ENCODE measurements around the gene AJM1. TPM values are rescaled to one million over a fixed set of nuclear protein-coding genes. Genes with fewer than 3 reads are reported as not detected.

The AJM1 gene
- total RNA-seq, 4 donors from 2014 or later, result 0.33 to 3.0 (median 0.48) TPM

DNA sequence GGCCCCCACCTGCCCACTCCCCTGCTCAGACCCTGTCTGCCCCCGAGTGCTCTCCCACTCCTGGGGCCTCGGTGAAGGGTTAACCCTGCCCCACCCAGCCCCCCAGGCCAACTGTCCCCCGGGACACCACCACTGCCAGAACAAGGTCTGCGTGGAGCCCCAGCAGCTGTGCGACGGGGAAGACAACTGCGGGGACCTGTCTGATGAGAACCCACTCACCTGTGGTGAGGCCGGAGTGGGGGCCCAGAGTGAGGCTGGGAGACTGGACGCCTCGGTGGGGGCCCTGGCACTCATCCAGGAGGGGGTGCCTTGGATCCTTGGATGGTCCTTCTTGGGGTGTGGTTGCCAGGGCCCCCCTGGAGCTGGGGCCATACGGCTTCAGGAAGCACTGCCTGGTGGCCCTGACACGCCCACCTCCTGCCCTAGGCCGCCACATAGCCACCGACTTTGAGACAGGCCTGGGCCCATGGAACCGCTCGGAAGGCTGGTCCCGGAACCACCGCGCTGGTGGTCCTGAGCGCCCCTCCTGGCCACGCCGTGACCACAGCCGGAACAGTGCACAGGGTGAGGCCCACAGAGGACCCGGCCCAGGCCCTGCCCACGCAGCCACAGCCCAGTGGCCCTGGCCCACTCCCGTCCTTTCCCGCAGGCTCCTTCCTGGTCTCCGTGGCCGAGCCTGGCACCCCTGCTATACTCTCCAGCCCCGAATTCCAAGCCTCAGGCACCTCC, 12.0 kb downstream of the AJM1 start:
- TF ChIP-seq CTCF (IDR thresholded peaks at IDR 0.05; ENCODE audit: low read depth), result no peak

DNA sequence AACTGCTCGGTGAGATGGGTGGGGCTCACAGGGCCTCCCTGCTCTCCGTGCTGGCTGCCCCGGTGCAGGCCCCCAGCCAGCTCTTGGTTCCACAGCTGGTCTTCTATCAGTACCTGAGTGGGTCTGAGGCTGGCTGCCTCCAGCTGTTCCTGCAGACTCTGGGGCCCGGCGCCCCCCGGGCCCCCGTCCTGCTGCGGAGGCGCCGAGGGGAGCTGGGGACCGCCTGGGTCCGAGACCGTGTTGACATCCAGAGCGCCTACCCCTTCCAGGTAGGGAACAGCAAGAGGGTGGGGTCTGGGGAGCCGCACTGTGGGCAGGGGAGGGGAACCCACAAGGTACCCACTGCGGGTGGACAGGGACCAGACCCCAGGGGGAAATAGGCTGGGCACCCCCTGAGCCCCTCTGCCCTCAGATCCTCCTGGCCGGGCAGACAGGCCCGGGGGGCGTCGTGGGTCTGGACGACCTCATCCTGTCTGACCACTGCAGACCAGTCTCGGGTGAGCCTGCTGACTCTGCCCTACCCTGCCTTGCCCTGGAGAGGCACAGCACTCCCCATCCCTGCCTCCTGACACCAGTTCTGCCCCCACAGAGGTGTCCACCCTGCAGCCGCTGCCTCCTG, 12.7 kb downstream of the AJM1 start:
- no peak for TF ChIP-seq CTCF (IDR thresholded peaks at IDR 0.05; ENCODE audit: low read depth)

DNA sequence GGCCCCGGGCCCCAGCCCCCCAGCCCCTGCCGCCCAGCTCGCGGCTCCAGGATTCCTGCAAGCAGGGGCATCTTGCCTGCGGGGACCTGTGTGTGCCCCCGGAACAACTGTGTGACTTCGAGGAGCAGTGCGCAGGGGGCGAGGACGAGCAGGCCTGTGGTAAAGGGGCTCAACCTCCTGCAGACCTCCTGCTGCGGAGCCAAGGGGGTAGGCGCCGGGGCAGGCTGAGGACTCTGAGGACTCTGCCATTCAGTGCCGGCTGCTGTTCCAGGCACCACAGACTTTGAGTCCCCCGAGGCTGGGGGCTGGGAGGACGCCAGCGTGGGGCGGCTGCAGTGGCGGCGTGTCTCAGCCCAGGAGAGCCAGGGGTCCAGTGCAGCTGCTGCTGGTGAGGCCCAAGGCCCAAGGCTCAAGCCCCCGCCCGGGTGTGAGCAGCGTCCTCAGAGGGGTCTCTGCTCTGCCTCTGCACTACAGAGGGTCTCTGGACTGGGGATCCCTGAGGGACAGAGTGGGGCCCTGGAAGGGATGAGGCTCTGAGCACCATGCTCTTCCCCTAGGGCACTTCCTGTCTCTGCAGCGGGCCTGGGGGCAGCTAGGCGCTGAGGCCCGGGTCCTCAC, 13.3 kb downstream of the AJM1 start:
- no peak for TF ChIP-seq CTCF (IDR thresholded peaks at IDR 0.05; ENCODE audit: low read depth)

DNA sequence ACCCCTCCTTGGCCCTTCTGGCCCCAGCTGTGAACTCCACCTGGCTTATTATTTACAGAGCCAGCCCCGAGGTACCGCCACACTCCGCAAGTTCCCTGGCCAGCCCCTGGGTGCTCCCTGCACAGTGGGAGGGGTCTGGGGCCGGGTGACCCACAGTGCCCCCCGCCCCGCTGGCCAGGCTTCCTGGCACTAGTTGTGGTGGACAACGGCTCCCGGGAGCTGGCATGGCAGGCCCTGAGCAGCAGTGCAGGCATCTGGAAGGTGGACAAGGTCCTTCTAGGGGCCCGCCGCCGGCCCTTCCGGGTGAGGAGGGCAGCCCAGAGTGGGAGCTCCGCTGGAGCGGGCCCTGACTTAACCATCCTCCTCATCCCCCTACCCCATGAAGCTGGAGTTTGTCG, 13.8 kb downstream of the AJM1 start:
- no peak for TF ChIP-seq CTCF (IDR thresholded peaks at IDR 0.05; ENCODE audit: low read depth)

DNA sequence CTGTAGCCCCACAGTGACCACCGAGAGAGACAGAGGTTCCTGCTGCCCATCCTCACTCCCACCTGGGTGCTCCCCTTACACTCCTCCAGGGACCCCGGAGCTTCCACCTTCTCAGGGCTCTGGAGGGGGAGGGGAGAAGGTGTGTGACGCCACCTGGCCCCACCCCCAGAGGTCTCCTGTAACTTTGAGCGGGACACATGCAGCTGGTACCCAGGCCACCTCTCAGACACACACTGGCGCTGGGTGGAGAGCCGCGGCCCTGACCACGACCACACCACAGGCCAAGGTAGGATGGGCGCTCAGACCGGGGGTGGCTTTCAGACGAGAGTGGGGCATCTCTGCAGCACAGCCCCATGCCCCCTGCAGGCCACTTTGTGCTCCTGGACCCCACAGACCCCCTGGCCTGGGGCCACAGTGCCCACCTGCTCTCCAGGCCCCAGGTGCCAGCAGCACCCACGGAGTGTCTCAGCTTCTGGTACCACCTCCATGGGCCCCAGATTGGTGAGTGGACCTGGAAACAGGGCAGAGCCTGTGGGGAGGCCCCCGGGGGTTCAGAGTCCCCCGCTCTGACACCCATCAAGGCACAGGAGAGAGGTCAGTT, 14.4 kb downstream of the AJM1 start:
- TF ChIP-seq CTCF (IDR thresholded peaks at IDR 0.05; ENCODE audit: low read depth), result no peak

- no peak for TF ChIP-seq CTCF (IDR thresholded peaks at IDR 0.05; ENCODE audit: low read depth)
Observed at GRCh38 chr9:136857166-136857565, 14.9 kb downstream of the AJM1 start.
